ENCODE measurements around the gene RAMP3.

- TF ChIP-seq CTCF (IDR thresholded peaks at IDR 0.05): no peak
- TF ChIP-seq CHD4 (IDR thresholded peaks at IDR 0.05; ENCODE audit: borderline replicate concordance): no peak
- no peak for TF ChIP-seq BCL3 (IDR thresholded peaks at IDR 0.05)
- TF ChIP-seq RAD21 (conservative IDR thresholded peaks at IDR 0.05 in 1 of 2, IDR thresholded peaks at IDR 0.05 in 1 of 2): no peak
- no peak for TF ChIP-seq ZFP36 (IDR thresholded peaks at IDR 0.05; ENCODE audit: borderline replicate concordance, partially characterized antibody)
- no peak for TF ChIP-seq EP300 (IDR thresholded peaks at IDR 0.05)
- no peak for TF ChIP-seq POLR2A (IDR thresholded peaks at IDR 0.05; ENCODE audit: low read length)
- no peak for TF ChIP-seq EHMT2 (IDR thresholded peaks at IDR 0.05; ENCODE audit: low read depth)
- no peak for TF ChIP-seq RCOR1 (IDR thresholded peaks at IDR 0.05; ENCODE audit: low read depth, low read length)
- no peak for TF ChIP-seq CBX8 (IDR thresholded peaks at IDR 0.05)
Measured at GRCh38 chr7:45202625-45203024, 45.0 kb downstream of the RAMP3 start.

All from A549 (cell line).